NCI-H2029 treated with DMSO at 0.1 percent for 48 hours (cell line): ENCODE measurements around the gene PPP3R1.

Source experiments
- DNase-seq: peaks from one replicate; lab custom pipeline; 2025; lab: John Stamatoyannopoulos, UW

Gene PPP3R1

GRCh38 chr2:68258851-68259250, 6.5 kb upstream of the PPP3R1 start:
- no peak for DNase-seq

- DNase-seq, result no peak
These were observed 3.7 kb upstream of the PPP3R1 start for GRCh38 chr2:68256093-68256450.

GRCh38 chr2:68253219-68254068, 1.1 kb upstream of the PPP3R1 start:
- no peak for DNase-seq

GRCh38 chr2:68251855-68252399, 405 bp downstream of the PPP3R1 start:
- DNase-seq, result no peak

GRCh38 chr2:68251187-68251854, 1.0 kb downstream of the PPP3R1 start:
- peak; percentile 70 for DNase-seq

- DNase-seq, result no peak
These were observed 1.6 kb downstream of the PPP3R1 start for GRCh38 chr2:68250652-68251186.

- DNase-seq, result no peak
These were observed 2.1 kb downstream of the PPP3R1 start for GRCh38 chr2:68250196-68250595.

GRCh38 chr2:68248806-68249205, 3.5 kb downstream of the PPP3R1 start:
- DNase-seq, result no peak

GRCh38 chr2:68248361-68248760, 4.0 kb downstream of the PPP3R1 start:
- DNase-seq, result no peak

- DNase-seq, result no peak
These were observed 5.9 kb downstream of the PPP3R1 start for GRCh38 chr2:68246396-68246795.

GRCh38 chr2:68245672-68246071, 6.7 kb downstream of the PPP3R1 start:
- no peak for DNase-seq

- no peak for DNase-seq
These were observed 7.3 kb downstream of the PPP3R1 start for GRCh38 chr2:68245066-68245465.

- no peak for DNase-seq
These were observed 7.9 kb downstream of the PPP3R1 start for GRCh38 chr2:68244456-68244855.

- DNase-seq, result no peak
These were observed 10.6 kb downstream of the PPP3R1 start for GRCh38 chr2:68241732-68242131.

- no peak for DNase-seq
These were observed 11.9 kb downstream of the PPP3R1 start for GRCh38 chr2:68240446-68240845.

- DNase-seq, result no peak
These were observed 13.1 kb downstream of the PPP3R1 start for GRCh38 chr2:68238955-68239822.

GRCh38 chr2:68237976-68238580, 14.3 kb downstream of the PPP3R1 start:
- no peak for DNase-seq

- DNase-seq, result no peak
These were observed 14.9 kb downstream of the PPP3R1 start for GRCh38 chr2:68237404-68237803.

- no peak for DNase-seq
These were observed 15.5 kb downstream of the PPP3R1 start for GRCh38 chr2:68236876-68237275.

GRCh38 chr2:68236103-68236734, 16.1 kb downstream of the PPP3R1 start:
- no peak for DNase-seq

GRCh38 chr2:68235090-68235489, 17.2 kb downstream of the PPP3R1 start:
- DNase-seq, result no peak
